Measurements from ENCODE around the gene NINJ1. TPM values are rescaled to one million over a fixed set of nuclear protein-coding genes. Genes with fewer than 3 reads are reported as not detected.

The NINJ1 gene
- total and polyA plus RNA-seq, 2 of the 13 experiments (the other 11 are each of a cell fraction or from before 2014, with no cell fraction given): 81.2 to 92.1 TPM

GRCh38 chr9:93134015-93134739 is at the start of gene NINJ1 (continued):
- TF ChIP-seq E2F2 (CRISPR knock-in tag; IDR thresholded peaks at IDR 0.05; ENCODE audit: borderline replicate concordance): no peak
- no peak for TF ChIP-seq ZNF709 (CRISPR knock-in tag; IDR thresholded peaks at IDR 0.05)
- TF ChIP-seq ZZZ3 (CRISPR knock-in tag; IDR thresholded peaks at IDR 0.05; ENCODE audit: borderline replicate concordance): no peak
- TF ChIP-seq ZBTB14 (CRISPR knock-in tag; IDR thresholded peaks at IDR 0.05): no peak
- TF ChIP-seq ISL2 (CRISPR knock-in tag; IDR thresholded peaks at IDR 0.05): 0 out of 2 replicates have a peak, but pooled peaks have one; percentile 6
- peak; percentile 31; the same call in 1 of the 2 replicates for TF ChIP-seq NFYB (CRISPR knock-in tag; IDR thresholded peaks at IDR 0.05)
- TF ChIP-seq ZBTB43 (CRISPR knock-in tag; conservative IDR thresholded peaks at IDR 0.05): no peak
- TF ChIP-seq KMT2B (CRISPR knock-in tag; IDR thresholded peaks at IDR 0.05): peak; percentile 20; the same call in 1 of the 2 replicates
- no peak for TF ChIP-seq ZNF672 (CRISPR knock-in tag; IDR thresholded peaks at IDR 0.05)
- no peak for TF ChIP-seq TFDP2 (CRISPR knock-in tag; IDR thresholded peaks at IDR 0.05)
- TF ChIP-seq ZNF468 (CRISPR knock-in tag; IDR thresholded peaks at IDR 0.05): 0 out of 2 replicates have a peak, but pooled peaks have one; percentile 10
- no peak for TF ChIP-seq GTF3A (CRISPR knock-in tag; conservative IDR thresholded peaks at IDR 0.05)
- TF ChIP-seq ZUFSP (CRISPR knock-in tag; IDR thresholded peaks at IDR 0.05; ENCODE audit: borderline replicate concordance): no peak
- peak in 1 of 2 experiments; percentile 95; a peak in 2 of 4 replicates for TF ChIP-seq POLR2A (IDR thresholded peaks at IDR 0.05; ENCODE audit: insufficient read depth in 1 of 2, low read depth in 2 of 2, low read length in 2 of 2)
- TF ChIP-seq ARHGAP35 (CRISPR knock-in tag; IDR thresholded peaks at IDR 0.05; ENCODE audit: borderline replicate concordance): no peak
- TF ChIP-seq ZNF329 (CRISPR knock-in tag; IDR thresholded peaks at IDR 0.05; ENCODE audit: low read depth): peak; percentile 77
- no peak for TF ChIP-seq NONO (IDR thresholded peaks at IDR 0.05)
- TF ChIP-seq NONO (CRISPR knock-in tag; conservative IDR thresholded peaks at IDR 0.05): peak; percentile 66
- 0 out of 2 replicates have a peak, but pooled peaks have one; percentile 26 for TF ChIP-seq ETV6 (CRISPR knock-in tag; conservative IDR thresholded peaks at IDR 0.05)
- no peak for TF ChIP-seq ZNF367 (CRISPR knock-in tag; IDR thresholded peaks at IDR 0.05; ENCODE audit: borderline replicate concordance)
- no peak for TF ChIP-seq SNAPC5 (CRISPR knock-in tag; IDR thresholded peaks at IDR 0.05; ENCODE audit: borderline replicate concordance)
- TF ChIP-seq ZBTB37 (CRISPR knock-in tag; IDR thresholded peaks at IDR 0.05): no peak
